Lower leg skin (tissue), 4 donors: ENCODE measurements around the gene MYF5. TPM values are rescaled to one million over a fixed set of nuclear protein-coding genes. Genes with fewer than 3 reads are reported as not detected.

Experiments used
- DNase-seq, 2 donors: peaks; one replicate each; pipeline ENCODE4 v3.0.0-alpha.2; 2019; ENCODE audit warnings: low spot score in 2 of 2
- H3K4me3 ChIP-seq: fragments of 200-600 bp; sonication (generic); 2 replicates; pipeline ENCODE4 v1.5.1; 2017; ENCODE audit warnings: mild to moderate bottlenecking, low read depth; ENCODE audit not compliant: poor library complexity, severe bottlenecking
- POLR2A ChIP-seq, 2 donors: fragments of 450-650 bp; IDR thresholded peaks; one replicate each; pipeline ENCODE4 v1.6.1; 2016 to 2017; ENCODE audit warnings: antibody characterized with exemption in 2 of 2, mild to moderate bottlenecking in 1 of 2, moderate library complexity in 1 of 2
- WGBS, 2 donors: methylation state at CpG; one replicate each; pipeline ENCODE4 v1.1.5; 2018; 5-methylcytosine and 5-hydroxymethylcytosine counted together
- intact Hi-C: fragments of 100-400 bp; cut with DNase I; formaldehyde crosslinking; loops from one replicate; pipeline ENCODE4 v1.15.0; 2023; ENCODE audit warnings: low total_unique reads
- total RNA-seq, 4 donors: library from RNA; depleted of rRNA; stranded (reverse); fragments of >200 nt; gene quantifications; one replicate each; pipeline ENCODE4 v1.1.0, GENCODE V29; 2016
- TF ChIP-seq, protein P1 (sequence below), 3 donors: fragments of 450-650 bp; IDR thresholded peaks; one replicate each; pipeline ENCODE4 v1.5.1; 2016; ENCODE audit warnings: antibody characterized with exemption in 3 of 3, mild to moderate bottlenecking in 3 of 3, moderate library complexity in 2 of 3

The MYF5 gene
- total RNA-seq, 4 donors from 2014 or later = not detected

DNA sequence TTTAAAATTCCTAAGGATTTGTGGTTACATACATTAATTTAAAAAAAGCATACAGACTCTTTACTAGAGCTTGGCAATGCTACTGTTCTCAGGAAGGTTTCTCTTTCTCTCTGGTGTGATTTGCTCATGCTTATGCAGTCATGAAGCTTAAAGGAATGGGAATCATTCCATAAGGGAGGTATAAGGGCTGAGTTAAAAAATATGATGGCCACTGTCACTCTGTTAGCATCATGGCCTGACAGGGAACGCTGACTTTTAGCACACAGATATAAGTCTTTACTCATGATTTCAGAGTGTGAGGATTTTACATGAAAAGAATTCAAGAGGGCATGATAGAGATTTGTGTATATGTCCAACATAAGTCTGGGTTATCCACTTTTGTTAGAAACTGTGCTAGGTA lies 3.8 kb downstream of the MYF5 start:
- WGBS, 2 donors = 83 to 86% methylated on average over 1 of the region's 1 CpG
- TF ChIP-seq, protein P1, sequence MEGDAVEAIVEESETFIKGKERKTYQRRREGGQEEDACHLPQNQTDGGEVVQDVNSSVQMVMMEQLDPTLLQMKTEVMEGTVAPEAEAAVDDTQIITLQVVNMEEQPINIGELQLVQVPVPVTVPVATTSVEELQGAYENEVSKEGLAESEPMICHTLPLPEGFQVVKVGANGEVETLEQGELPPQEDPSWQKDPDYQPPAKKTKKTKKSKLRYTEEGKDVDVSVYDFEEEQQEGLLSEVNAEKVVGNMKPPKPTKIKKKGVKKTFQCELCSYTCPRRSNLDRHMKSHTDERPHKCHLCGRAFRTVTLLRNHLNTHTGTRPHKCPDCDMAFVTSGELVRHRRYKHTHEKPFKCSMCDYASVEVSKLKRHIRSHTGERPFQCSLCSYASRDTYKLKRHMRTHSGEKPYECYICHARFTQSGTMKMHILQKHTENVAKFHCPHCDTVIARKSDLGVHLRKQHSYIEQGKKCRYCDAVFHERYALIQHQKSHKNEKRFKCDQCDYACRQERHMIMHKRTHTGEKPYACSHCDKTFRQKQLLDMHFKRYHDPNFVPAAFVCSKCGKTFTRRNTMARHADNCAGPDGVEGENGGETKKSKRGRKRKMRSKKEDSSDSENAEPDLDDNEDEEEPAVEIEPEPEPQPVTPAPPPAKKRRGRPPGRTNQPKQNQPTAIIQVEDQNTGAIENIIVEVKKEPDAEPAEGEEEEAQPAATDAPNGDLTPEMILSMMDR (IDR thresholded peaks at IDR 0.05) = no peak
- no peak for TF ChIP-seq POLR2A (IDR thresholded peaks at IDR 0.05)
- H3K4me3 ChIP-seq = no peak overlapping the region
- no peak for DNase-seq
- intact Hi-C loops = no loop called here

DNA sequence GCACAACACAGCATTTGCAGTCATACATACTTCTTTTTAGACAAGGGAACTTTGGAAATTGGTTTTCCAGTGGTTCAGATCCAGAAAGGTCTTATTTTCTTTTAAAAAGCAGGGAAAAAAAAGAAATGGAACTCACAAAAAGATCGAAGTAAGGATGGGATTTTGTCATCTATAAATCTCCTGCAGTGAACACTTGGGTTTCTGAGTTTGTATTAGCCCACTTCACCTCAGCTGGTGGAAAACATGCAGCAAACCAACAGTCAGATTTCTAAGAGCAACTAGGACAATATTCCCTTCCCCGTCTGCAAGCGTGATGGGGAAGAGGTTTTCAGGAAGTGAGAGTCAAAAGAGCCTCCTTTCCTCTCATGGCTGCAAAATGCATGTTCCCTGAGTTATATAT lies 4.6 kb downstream of the MYF5 start:
- intact Hi-C loops = no loop called here
- 80 to 83% methylated on average over 3 of the region's 3 CpGs for WGBS, 2 donors
- TF ChIP-seq POLR2A (IDR thresholded peaks at IDR 0.05) = no peak
- TF ChIP-seq, protein P1 (IDR thresholded peaks at IDR 0.05) = no peak
- H3K4me3 ChIP-seq = no peak overlapping the region
- no peak for DNase-seq

DNA sequence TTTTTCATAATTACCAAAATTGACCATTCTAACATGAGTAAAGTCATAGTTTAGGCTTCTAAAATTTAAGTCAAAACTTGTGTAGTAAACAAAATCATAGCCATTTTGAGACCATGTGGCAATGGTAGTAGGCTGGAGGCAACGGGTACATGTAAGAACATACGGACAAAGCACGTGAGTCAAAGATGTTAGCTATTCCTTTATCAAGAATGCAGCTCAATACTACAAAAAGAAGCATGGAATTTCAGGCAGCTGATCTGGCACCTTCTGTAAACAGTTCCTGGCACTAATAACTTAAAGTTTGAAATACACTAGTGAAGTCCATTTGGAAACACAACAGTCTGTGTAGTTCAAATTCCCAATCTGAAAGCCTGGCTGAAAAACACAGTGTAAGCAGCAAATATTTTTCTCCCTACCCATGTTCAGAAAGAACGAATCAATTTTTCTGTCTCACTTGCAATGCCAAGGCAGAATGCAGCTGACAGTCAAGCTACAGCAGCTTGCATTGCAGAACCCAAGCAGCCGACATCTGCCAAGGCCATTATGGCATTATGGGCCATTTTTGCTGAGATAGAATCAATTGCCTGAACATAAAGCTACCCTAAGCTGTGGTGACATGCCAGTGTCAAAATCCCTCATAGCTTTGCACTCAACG lies 29.3 kb downstream of the MYF5 start:
- no peak for DNase-seq
- TF ChIP-seq, protein P1 (IDR thresholded peaks at IDR 0.05) = no peak
- no peak for TF ChIP-seq POLR2A (IDR thresholded peaks at IDR 0.05)
- intact Hi-C loops = no loop called here
- WGBS, 2 donors = 48 to 49% methylated on average over 6 of the region's 6 CpGs
- H3K4me3 ChIP-seq = no peak overlapping the region

DNA sequence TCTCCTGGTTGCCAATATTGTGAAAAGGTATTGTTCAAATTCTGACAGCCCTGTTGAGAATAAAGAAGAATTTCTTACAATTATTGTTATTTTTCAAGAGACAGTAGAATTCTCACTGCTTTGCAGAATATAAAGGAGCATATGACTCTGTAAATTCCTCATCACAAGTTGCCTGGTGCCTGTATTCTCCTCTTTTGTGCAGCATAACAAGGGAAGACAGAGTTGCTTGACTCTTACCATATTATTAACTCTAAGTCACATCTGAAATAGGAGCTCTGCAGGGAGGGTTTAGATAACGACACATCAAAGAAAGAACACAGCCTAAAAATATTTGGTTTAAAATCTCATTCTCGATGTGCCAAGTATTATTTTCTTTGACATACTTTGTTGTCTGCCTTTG lies 31.1 kb downstream of the MYF5 start:
- 28 to 31% methylated on average over 2 of the region's 2 CpGs for WGBS, 2 donors
- no peak overlapping the region for H3K4me3 ChIP-seq
- TF ChIP-seq, protein P1 (IDR thresholded peaks at IDR 0.05) = no peak
- no peak for TF ChIP-seq POLR2A (IDR thresholded peaks at IDR 0.05)
- DNase-seq = no peak
- intact Hi-C loops = no loop called here

DNA sequence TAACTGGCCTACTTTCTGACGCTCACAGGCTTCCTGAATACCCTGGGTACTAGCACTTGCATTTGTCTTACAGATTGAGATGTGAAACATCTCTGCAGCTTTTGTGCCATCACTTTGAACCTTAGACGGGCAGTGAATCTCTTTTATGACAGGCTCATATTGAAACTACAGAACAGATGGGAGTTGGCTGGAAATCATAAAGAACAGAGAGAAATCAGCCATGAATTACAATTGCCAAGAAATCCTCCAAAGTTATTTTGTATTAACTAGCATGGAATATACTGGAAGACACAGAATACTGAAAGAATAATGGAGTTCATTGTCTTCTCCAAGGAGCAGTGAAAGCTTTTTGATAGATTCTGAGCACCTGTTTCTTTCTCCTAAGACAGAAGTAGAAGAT lies 32.7 kb downstream of the MYF5 start:
- WGBS, 2 donors = 43 to 61% methylated on average over 2 of the region's 2 CpGs
- DNase-seq = no peak
- TF ChIP-seq POLR2A (IDR thresholded peaks at IDR 0.05) = no peak
- TF ChIP-seq, protein P1 (IDR thresholded peaks at IDR 0.05) = no peak
- H3K4me3 ChIP-seq = no peak overlapping the region
- intact Hi-C loops = no loop called here

DNA sequence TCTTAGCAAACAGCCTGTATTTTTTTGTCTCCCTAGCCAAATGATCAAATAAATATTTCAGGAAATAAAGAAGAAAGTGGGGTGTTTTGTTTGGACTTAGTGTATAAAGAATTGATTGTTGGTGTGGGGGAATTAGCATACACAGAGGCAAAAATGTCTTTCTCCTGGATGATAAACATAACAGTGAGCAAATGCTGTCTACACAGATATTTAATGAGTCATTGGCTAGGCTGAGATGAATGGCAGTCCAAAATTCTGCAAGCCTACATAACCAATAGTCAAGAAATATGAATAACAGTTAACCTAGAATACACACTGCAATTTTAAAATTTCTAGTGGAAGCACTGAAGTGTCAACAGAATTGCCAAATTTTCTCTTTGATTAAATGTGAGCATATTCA lies 35.8 kb downstream of the MYF5 start:
- no peak for DNase-seq
- H3K4me3 ChIP-seq = no peak overlapping the region
- intact Hi-C loops = no loop called here
- no peak for TF ChIP-seq POLR2A (IDR thresholded peaks at IDR 0.05)
- TF ChIP-seq, protein P1 (IDR thresholded peaks at IDR 0.05) = no peak
